Measurements from ENCODE around the gene NUPR1. TPM values are rescaled to one million over a fixed set of nuclear protein-coding genes. Genes with fewer than 3 reads are reported as not detected.
"Not testable (repeated sequence)": the region's sequence is repeated elsewhere in the genome, so short reads cannot be mapped to it uniquely, and the experiment has no call there.

The NUPR1 gene
- total RNA-seq, 4 donors from 2014 or later = 33.0 to 64.3 (median 42.2) TPM

- no peaks in the 10 kb centered on the region for H3K27me3 ChIP-seq
- 64% methylated on average over 7 of the region's 8 CpGs for WGBS
Observed at GRCh38 chr16:28504707-28505404, 33.9 kb downstream of the NUPR1 start.

GRCh38 chr16:28503470-28504259, 35.1 kb downstream of the NUPR1 start:
- no peaks in the 10 kb centered on the region for H3K9me3 ChIP-seq
- no peak overlapping the region for H3K27ac ChIP-seq
- 76% methylated on average over 15 of the region's 15 CpGs for WGBS
- H3K4me3 ChIP-seq = no peak overlapping the region
- peaks cover 5% of the 10 kb centered on the region for H3K4me1 ChIP-seq
- H3K27me3 ChIP-seq = no peaks in the 10 kb centered on the region
- H3K36me3 ChIP-seq = no peaks in the 10 kb centered on the region
- DNase-seq (ENCODE audit: low spot score in 2 of 2) = no peak
- TF ChIP-seq POLR2A (IDR thresholded peaks at IDR 0.05) (no peak), CTCF (IDR thresholded peaks at IDR 0.05) (no peak), EP300 (IDR thresholded peaks at IDR 0.05) (no peak), POLR2AphosphoS5 (IDR thresholded peaks at IDR 0.05) (no peak)

More at GRCh38 chr16:28504707-28505404, 33.9 kb downstream of the NUPR1 start:
- Histone ChIP-seq H3K9me3 (no peaks in the 10 kb centered on the region), H3K36me3 (no peaks in the 10 kb centered on the region), H3K4me3 (no peak overlapping the region), H3K4me1 (peaks cover 5% of the 10 kb centered on the region), H3K27ac (no peak overlapping the region)
- DNase-seq (ENCODE audit: low spot score in 2 of 2) = no peak
- TF ChIP-seq POLR2AphosphoS5 (IDR thresholded peaks at IDR 0.05) = no peak
- no peak for TF ChIP-seq POLR2A (IDR thresholded peaks at IDR 0.05)
- TF ChIP-seq EP300 (IDR thresholded peaks at IDR 0.05) = no peak
- no peak for TF ChIP-seq CTCF (IDR thresholded peaks at IDR 0.05)

- Histone ChIP-seq H3K9me3 (no peaks in the 10 kb centered on the region), H3K27ac (no peak overlapping the region), H3K36me3 (no peaks in the 10 kb centered on the region), H3K4me1 (peaks cover 5% of the 10 kb centered on the region), H3K4me3 (no peak overlapping the region), H3K27me3 (no peaks in the 10 kb centered on the region)
- TF ChIP-seq CTCF (IDR thresholded peaks at IDR 0.05) (no peak), POLR2AphosphoS5 (IDR thresholded peaks at IDR 0.05) (no peak), EP300 (IDR thresholded peaks at IDR 0.05) (no peak), POLR2A (IDR thresholded peaks at IDR 0.05) (no peak)
- DNase-seq (ENCODE audit: low spot score in 2 of 2) = no peak
- 90% methylated on average over 2 of the region's 2 CpGs for WGBS
Observed at GRCh38 chr16:28502290-28502689, 36.5 kb downstream of the NUPR1 start.

- Histone ChIP-seq H3K4me1 (peaks cover 5% of the 10 kb centered on the region), H3K9me3 (no peaks in the 10 kb centered on the region), H3K4me3 (no peak overlapping the region), H3K27me3 (no peaks in the 10 kb centered on the region), H3K36me3 (no peaks in the 10 kb centered on the region), H3K27ac (no peak overlapping the region)
- WGBS = 87% methylated on average over 19 of the region's 19 CpGs
- TF ChIP-seq EP300 (IDR thresholded peaks at IDR 0.05) (no peak), POLR2A (IDR thresholded peaks at IDR 0.05) (no peak), POLR2AphosphoS5 (IDR thresholded peaks at IDR 0.05) (no peak), CTCF (IDR thresholded peaks at IDR 0.05) (no peak)
- no peak for DNase-seq (ENCODE audit: low spot score in 2 of 2)
Observed at GRCh38 chr16:28501258-28502232, 37.2 kb downstream of the NUPR1 start.

- WGBS = 84% methylated on average over 18 of the region's 18 CpGs
Observed at GRCh38 chr16:28500476-28501180, 38.1 kb downstream of the NUPR1 start.

More at GRCh38 chr16:28500476-28501180, 38.1 kb downstream of the NUPR1 start:
- not testable (repeated sequence) for DNase-seq (ENCODE audit: low spot score in 2 of 2); H3K4me1 ChIP-seq; H3K27me3 ChIP-seq; H3K4me3 ChIP-seq; H3K9me3 ChIP-seq; H3K27ac ChIP-seq; H3K36me3 ChIP-seq
